ENCODE measurements around the gene C3orf52.

C3orf52 gene

GRCh38 chr3:112117841-112118571, 31.8 kb downstream of the C3orf52 start:
- DNase-seq (ENCODE audit: low read depth in 2 of 2), result no peak

GRCh38 chr3:112119962-112120836, 34.0 kb downstream of the C3orf52 start:
- no peak for DNase-seq (ENCODE audit: low read depth in 2 of 2)

GRCh38 chr3:112121577-112122547, 35.7 kb downstream of the C3orf52 start:
- no peak for DNase-seq (ENCODE audit: low read depth in 2 of 2)

GRCh38 chr3:112122870-112123269, 36.7 kb downstream of the C3orf52 start:
- DNase-seq (ENCODE audit: low read depth in 2 of 2), result no peak

GRCh38 chr3:112123548-112123947, 37.4 kb downstream of the C3orf52 start:
- no peak for DNase-seq (ENCODE audit: low read depth in 2 of 2)

- no peak for DNase-seq (ENCODE audit: low read depth in 2 of 2)
These were observed 38.9 kb downstream of the C3orf52 start for GRCh38 chr3:112124907-112125607.

- no peak for DNase-seq (ENCODE audit: low read depth in 2 of 2)
These were observed 40.3 kb downstream of the C3orf52 start for GRCh38 chr3:112126511-112126911.

GRCh38 chr3:112127522-112128494, 41.6 kb downstream of the C3orf52 start:
- DNase-seq (ENCODE audit: low read depth in 2 of 2), result no peak

- DNase-seq (ENCODE audit: low read depth in 2 of 2), result peak in 1 of 2 experiments; percentile 7
These were observed 42.9 kb downstream of the C3orf52 start for GRCh38 chr3:112128843-112129727.

GRCh38 chr3:112129925-112130637, 43.9 kb downstream of the C3orf52 start:
- DNase-seq (ENCODE audit: low read depth in 2 of 2), result no peak

- DNase-seq (ENCODE audit: low read depth in 2 of 2), result no peak
These were observed 44.4 kb downstream of the C3orf52 start for GRCh38 chr3:112130638-112130993.

GRCh38 chr3:112131111-112131510, 44.9 kb downstream of the C3orf52 start:
- no peak for DNase-seq (ENCODE audit: low read depth in 2 of 2)

GRCh38 chr3:112132088-112132487, 45.9 kb downstream of the C3orf52 start:
- no peak for DNase-seq (ENCODE audit: low read depth in 2 of 2)

GRCh38 chr3:112132554-112132953, 46.4 kb downstream of the C3orf52 start:
- DNase-seq (ENCODE audit: low read depth in 2 of 2), result no peak

- DNase-seq (ENCODE audit: low read depth in 2 of 2), result no peak
These were observed 46.8 kb downstream of the C3orf52 start, which contains the start of gene GCSAM for GRCh38 chr3:112132975-112133448. Gene GCSAM, minus strand, starts transcription at chr3:112133248. Its CDS starts 128 bp downstream, at chr3:112133120.

GRCh38 chr3:112133626-112134334, 47.6 kb downstream of the C3orf52 start:
- DNase-seq (ENCODE audit: low read depth in 2 of 2), result no peak

GRCh38 chr3:112134335-112135124, 48.3 kb downstream of the C3orf52 start:
- DNase-seq (ENCODE audit: low read depth in 2 of 2), result no peak
